ENCODE data around the gene ZDHHC13.

DNA sequence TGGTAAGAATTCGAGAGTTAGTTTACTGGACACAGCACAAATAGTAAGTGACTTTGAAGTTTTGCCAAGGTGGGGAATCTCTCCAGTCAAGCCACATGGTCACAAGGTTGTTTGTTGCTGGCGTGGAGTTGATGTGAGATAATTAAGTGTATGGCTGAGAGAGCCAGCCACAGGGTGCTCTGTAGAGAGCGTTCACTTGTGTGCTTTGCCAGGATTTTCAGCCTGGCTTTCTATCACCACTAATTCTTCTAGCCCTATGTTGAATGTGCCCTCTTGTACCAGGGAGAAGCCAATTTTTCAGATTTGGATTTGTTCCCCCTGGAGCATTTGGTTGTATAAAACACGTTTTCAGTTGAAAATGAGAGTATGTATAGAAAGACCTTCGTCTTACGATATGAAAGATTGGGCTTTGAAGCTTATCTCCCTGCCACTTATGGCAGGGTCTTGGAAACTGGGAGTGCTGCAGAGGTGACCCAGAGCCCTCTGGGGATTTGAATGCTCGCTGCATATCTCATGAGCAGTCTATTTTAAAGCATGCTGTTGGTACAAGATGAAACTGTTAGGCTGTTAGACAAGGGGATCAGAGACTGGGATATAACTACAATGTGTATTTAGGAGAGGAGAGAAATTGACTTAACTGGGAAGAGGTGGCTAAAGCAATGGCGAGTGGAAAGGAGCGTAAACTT lies 56.2 kb downstream of the ZDHHC13 start:
- TF ChIP-seq, protein P1, sequence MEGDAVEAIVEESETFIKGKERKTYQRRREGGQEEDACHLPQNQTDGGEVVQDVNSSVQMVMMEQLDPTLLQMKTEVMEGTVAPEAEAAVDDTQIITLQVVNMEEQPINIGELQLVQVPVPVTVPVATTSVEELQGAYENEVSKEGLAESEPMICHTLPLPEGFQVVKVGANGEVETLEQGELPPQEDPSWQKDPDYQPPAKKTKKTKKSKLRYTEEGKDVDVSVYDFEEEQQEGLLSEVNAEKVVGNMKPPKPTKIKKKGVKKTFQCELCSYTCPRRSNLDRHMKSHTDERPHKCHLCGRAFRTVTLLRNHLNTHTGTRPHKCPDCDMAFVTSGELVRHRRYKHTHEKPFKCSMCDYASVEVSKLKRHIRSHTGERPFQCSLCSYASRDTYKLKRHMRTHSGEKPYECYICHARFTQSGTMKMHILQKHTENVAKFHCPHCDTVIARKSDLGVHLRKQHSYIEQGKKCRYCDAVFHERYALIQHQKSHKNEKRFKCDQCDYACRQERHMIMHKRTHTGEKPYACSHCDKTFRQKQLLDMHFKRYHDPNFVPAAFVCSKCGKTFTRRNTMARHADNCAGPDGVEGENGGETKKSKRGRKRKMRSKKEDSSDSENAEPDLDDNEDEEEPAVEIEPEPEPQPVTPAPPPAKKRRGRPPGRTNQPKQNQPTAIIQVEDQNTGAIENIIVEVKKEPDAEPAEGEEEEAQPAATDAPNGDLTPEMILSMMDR (IDR thresholded peaks at IDR 0.05), result no peak
- TF ChIP-seq, protein P2, sequence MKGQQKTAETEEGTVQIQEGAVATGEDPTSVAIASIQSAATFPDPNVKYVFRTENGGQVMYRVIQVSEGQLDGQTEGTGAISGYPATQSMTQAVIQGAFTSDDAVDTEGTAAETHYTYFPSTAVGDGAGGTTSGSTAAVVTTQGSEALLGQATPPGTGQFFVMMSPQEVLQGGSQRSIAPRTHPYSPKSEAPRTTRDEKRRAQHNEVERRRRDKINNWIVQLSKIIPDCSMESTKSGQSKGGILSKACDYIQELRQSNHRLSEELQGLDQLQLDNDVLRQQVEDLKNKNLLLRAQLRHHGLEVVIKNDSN (CRISPR knock-in tag; IDR thresholded peaks at IDR 0.05), result no peak
- TF ChIP-seq, protein P3, sequence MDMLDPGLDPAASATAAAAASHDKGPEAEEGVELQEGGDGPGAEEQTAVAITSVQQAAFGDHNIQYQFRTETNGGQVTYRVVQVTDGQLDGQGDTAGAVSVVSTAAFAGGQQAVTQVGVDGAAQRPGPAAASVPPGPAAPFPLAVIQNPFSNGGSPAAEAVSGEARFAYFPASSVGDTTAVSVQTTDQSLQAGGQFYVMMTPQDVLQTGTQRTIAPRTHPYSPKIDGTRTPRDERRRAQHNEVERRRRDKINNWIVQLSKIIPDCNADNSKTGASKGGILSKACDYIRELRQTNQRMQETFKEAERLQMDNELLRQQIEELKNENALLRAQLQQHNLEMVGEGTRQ (CRISPR knock-in tag; IDR thresholded peaks at IDR 0.05), result no peak
- no peak for TF ChIP-seq CREM (CRISPR knock-in tag; IDR thresholded peaks at IDR 0.05)
- TF ChIP-seq, protein P4, sequence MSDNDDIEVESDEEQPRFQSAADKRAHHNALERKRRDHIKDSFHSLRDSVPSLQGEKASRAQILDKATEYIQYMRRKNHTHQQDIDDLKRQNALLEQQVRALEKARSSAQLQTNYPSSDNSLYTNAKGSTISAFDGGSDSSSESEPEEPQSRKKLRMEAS (CRISPR knock-in tag; IDR thresholded peaks at IDR 0.05), result no peak
- TF ChIP-seq, protein P5, sequence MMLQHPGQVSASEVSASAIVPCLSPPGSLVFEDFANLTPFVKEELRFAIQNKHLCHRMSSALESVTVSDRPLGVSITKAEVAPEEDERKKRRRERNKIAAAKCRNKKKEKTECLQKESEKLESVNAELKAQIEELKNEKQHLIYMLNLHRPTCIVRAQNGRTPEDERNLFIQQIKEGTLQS (CRISPR knock-in tag; conservative IDR thresholded peaks at IDR 0.05), result no peak
- TF ChIP-seq, protein P6, sequence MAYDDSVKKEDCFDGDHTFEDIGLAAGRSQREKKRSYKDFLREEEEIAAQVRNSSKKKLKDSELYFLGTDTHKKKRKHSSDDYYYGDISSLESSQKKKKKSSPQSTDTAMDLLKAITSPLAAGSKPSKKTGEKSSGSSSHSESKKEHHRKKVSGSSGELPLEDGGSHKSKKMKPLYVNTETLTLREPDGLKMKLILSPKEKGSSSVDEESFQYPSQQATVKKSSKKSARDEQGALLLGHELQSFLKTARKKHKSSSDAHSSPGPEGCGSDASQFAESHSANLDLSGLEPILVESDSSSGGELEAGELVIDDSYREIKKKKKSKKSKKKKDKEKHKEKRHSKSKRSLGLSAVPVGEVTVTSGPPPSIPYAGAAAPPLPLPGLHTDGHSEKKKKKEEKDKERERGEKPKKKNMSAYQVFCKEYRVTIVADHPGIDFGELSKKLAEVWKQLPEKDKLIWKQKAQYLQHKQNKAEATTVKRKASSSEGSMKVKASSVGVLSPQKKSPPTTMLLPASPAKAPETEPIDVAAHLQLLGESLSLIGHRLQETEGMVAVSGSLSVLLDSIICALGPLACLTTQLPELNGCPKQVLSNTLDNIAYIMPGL (CRISPR knock-in tag; IDR thresholded peaks at IDR 0.05), result no peak
- TF ChIP-seq JUN (CRISPR knock-in tag; IDR thresholded peaks at IDR 0.05), result no peak
- TF ChIP-seq NFE2L1 (CRISPR knock-in tag; IDR thresholded peaks at IDR 0.05), result no peak
- no peak for TF ChIP-seq RORB (CRISPR knock-in tag; IDR thresholded peaks at IDR 0.05)
- TF ChIP-seq FOXJ3 (CRISPR knock-in tag; IDR thresholded peaks at IDR 0.05; ENCODE audit: borderline replicate concordance), result no peak
- TF ChIP-seq, protein P7, sequence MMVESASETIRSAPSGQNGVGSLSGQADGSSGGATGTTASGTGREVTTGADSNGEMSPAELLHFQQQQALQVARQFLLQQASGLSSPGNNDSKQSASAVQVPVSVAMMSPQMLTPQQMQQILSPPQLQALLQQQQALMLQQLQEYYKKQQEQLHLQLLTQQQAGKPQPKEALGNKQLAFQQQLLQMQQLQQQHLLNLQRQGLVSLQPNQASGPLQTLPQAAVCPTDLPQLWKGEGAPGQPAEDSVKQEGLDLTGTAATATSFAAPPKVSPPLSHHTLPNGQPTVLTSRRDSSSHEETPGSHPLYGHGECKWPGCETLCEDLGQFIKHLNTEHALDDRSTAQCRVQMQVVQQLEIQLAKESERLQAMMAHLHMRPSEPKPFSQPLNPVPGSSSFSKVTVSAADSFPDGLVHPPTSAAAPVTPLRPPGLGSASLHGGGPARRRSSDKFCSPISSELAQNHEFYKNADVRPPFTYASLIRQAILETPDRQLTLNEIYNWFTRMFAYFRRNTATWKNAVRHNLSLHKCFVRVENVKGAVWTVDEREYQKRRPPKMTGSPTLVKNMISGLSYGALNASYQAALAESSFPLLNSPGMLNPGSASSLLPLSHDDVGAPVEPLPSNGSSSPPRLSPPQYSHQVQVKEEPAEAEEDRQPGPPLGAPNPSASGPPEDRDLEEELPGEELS (CRISPR knock-in tag; IDR thresholded peaks at IDR 0.05), result no peak
- no peak for TF ChIP-seq ATF1 (CRISPR knock-in tag; IDR thresholded peaks at IDR 0.05)
- no peak for TF ChIP-seq SMAD3 (CRISPR knock-in tag; IDR thresholded peaks at IDR 0.05; ENCODE audit: borderline replicate concordance)

Measured in WTC11 (cell line).